Measurements from ENCODE around the gene BCL11B.

Gene BCL11B

GRCh38 chr14:99271951-99272631 lies at the start of gene BCL11B:
TSS of gene BCL11B (minus strand) at chr14:99272197. CDS start at chr14:99271218, 979 bp downstream.
- DNase-seq (ENCODE audit: low read depth), result peak; percentile 79

GRCh38 chr14:99321236-99321925 lies 49.4 kb upstream of the BCL11B start:
- DNase-seq (ENCODE audit: low read depth), result no peak

GRCh38 chr14:99320621-99321235 lies 48.7 kb upstream of the BCL11B start:
- DNase-seq (ENCODE audit: low read depth), result no peak

DNA sequence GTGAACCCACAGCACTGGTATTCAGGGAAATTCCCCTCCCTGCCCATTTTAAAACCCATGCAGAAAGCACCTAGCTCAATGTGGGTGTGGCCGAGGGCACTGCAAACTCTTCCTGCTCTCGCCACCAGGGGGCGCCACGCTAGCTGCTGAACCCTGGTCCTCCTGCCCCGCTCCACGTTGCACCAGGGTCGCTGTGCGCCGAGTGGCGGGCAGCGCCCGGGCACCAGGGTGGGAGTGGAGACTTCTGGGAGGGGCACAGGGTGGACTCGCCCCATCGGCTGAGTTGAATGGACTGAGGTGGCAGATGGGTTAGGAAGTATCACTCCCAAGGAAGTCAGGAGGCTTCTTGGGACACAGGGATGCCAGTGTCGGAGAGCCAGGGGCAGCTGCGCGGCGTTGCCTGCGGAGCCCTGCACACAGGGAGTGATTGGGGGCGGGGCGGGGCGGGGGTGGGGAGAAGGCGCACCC lies 48.1 kb upstream of the BCL11B start:
- DNase-seq (ENCODE audit: low read depth), result peak; percentile 55

DNA sequence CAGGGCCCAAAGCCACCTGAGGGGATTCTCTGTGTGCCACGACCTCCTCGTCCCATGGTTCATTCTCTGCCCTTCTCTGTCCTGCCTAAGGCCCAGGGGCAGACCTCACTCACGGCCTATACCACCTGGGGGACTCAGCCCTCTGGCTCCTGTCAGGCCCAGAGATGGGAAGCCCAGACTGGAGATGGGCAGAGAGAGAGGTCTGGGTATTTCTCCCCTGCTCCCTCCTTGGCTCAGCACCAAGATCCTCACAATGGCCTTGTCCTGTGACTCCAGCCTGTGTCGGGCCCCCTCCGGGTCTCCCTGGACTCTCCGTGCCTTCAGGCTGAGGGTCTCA lies 46.9 kb upstream of the BCL11B start:
- no peak for DNase-seq (ENCODE audit: low read depth)

DNA sequence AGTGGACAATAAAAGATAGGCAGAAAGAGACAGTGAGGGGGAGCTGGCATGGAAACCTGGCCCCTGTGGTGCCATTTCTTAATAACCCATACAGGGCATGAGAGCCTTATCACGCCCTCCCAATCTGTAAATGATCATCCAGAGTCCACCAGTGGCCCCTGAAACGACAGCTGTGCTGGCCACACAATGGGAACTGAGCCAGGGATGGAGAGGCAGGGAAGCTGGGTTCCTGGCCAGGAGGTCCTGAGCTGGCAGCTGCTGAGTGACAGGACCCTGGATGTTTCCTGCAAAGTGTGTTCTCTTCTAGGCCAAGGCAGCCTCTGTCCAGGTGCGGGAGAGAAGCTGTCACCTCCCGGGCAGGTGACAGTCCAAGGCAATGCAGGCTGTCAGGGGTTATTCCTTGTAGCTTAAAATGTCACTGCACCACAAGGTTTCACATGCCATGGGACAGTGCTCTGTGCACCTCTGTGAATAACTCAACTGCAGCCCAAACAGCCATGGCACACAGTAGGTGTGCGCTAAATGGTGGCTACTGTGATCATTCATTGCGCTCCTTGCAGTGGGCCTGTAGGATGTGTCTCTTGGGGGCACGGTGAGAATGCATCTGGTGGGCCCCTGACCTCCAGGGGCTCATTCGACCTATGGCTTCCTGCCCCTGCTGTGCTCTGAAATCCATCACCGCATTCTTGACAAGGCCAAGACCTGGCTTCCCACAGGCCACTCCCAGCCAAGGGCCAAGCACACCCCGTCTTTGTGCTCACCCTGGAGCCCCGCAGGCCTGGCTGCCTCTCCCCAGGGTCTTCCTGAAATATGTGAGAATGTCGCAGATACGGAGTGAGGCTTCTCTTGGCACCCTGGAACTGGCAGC lies 46.3 kb upstream of the BCL11B start:
- DNase-seq (ENCODE audit: low read depth), result no peak

DNA sequence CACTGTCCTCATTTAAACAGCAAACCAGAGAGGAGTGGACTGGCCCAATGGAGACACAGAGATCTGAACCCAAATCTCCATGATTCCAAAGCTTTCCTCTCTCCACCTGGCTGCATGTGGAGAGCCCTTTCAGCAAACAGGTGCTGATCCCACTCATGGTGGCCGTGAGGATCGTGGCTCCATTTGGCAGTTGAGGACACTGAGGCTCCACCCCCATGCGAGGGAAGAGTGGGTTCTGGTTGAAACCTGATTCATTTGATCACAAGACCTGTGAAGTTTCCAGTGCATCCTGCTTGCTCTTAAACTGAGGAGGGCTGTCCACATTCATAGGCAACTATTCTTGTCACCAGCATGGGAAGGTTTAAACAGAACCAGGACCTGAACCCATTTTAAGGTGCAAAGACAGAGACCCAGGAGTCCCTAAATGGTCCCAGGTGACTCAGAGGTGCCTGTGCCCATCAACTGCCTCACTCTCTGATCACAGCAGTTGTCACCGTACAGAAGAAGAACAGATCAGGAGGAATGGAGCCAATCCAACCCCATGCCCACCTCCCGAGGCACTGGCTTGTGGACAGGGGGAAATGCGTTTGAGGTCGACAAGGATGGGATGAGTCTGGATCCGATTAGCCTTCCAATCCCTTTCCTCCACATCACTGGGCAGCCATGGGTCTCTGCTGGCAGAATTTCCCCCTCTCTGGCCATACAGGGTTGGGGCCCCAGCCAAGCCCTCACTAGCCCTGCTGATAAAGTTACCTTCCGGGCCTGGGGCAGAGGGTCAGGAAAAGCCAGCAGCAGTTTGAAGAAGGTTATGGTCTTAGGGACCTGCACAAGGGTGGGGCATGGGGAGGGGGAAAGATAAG lies 45.5 kb upstream of the BCL11B start:
- DNase-seq (ENCODE audit: low read depth), result no peak

DNA sequence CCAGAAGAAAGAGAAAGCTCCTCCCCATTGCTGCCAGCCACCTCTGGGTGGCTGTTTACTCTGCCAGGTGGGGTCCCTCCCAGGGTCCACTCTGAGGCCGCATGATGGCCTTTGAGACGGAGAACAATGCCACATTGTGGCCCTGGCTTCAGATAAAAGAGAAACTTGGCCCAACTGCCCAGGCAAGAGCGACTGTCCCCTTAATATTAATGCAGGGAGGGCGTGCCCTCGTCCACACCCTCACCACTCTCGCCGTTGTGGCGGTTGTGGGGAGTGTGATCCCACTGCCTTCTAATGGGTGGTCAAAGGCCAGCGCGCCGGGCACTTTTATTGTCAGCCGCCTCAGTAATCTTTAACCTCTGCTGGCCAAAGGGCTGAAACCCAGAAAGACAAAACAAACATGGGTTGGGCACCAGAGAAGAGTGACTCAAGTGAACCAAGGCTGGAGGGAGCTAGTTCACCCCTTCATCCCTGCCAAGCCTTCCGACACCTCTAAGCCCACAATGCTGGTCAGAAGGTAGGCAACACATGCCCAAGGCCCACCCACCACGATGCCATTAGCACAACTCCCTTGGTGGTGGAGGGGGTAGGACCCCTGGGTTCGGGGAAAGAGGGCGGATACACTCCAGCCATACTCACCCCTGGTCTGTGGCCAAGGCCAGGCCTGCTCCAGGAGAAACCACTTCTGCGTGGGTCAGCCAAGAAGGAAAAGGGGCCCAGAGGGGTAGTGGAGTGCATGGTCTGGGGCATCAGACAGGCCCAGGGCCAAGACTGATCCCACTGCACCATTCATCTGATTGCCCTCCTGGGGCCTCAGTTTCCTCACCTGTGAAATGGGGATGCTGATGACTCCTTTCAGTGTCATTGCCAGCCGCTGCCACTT lies 44.5 kb upstream of the BCL11B start:
- DNase-seq (ENCODE audit: low read depth), result no peak

GRCh38 chr14:99315197-99315596 lies 43.2 kb upstream of the BCL11B start:
- no peak for DNase-seq (ENCODE audit: low read depth)

GRCh38 chr14:99314623-99315022 lies 42.6 kb upstream of the BCL11B start:
- no peak for DNase-seq (ENCODE audit: low read depth)

DNA sequence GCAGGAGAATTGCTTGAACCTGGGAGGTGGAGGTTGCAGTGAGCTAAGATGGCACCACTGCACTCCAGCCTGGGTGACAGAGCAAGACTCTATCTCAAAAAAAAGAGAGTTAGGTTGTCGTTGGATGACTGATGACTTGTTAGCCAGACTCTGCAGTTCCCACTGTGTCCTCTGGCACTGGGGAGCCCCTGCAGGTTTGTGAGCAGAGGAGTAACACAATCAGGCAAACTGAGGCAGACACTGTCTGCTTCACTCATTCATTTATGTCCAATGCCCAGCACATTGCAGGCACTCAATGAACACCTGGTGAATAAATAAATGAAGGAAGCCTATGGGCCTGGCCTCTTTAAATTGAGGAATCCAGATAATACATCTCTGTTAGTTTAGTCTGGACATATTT lies 41.2 kb upstream of the BCL11B start:
- no peak for DNase-seq (ENCODE audit: low read depth)

DNA sequence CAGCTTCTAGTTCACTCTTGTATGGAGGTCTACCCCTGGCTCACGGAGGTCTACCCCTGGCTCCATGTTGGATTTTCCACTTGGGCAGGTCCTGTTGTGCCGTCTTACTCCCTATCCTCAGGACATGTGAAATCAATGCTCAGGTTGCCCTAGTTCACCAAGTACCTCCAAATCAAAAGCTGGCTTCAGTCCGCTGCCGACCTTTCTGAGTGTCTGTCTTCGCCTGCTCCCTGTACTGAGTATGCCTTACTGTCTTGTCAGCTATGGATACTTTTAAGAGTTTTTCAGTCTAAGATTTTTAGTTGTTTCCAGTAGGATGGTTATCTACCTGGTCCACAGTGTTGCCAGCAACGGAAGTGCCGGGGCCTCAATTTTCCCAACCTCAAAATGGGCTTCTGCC lies 40.1 kb upstream of the BCL11B start:
- no peak for DNase-seq (ENCODE audit: low read depth)

DNA sequence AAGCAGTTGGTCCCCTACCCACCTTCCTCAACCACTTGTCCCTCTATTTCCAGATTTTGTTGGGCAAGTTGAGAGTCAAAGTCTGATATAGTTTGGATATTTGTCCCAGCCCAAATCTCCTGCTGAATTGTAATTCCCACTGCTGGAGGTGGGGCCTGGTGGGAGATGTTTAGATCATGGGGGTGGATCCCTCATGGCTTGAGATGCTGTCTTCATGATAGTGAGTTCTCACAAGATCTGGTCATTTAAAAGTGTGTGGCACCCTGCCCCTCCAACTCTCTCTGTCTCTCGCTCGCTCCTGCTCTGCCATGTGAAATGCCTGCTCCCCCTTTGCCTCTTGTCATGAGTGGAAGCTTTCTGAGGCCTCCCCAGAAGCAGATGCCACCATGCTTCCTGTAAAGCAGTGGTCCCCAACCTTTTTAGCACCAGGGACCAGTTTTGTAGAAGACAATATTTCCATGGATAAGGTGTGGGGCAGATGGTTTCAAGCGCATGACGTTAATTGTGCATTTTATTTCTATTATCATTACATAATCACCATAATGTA lies 37.3 kb upstream of the BCL11B start:
- no peak for DNase-seq (ENCODE audit: low read depth)

- DNase-seq (ENCODE audit: low read depth), result no peak
Measured at GRCh38 chr14:99304208-99304607, 32.2 kb upstream of the BCL11B start.

GRCh38 chr14:99300190-99300589 lies 28.2 kb upstream of the BCL11B start:
- DNase-seq (ENCODE audit: low read depth), result no peak

DNA sequence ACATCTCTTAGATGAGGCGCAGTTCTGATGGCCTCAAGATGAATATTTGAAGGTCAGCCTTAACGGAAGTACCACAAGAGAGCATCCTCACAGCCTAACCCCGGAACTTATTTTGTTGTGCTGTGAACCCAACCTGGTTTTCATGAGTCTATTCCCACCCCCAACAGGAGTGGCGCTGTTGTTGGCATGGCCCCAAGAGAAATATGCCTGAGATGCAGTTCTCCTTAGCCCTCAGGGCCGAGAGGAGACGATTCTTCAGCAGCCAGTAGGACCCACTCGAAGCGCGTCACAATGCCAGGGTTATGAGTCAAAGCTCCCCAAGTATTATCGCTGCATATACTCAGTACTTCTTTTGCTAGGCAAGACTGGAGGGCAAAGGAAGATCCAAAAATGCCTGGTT lies 24.5 kb upstream of the BCL11B start:
- no peak for DNase-seq (ENCODE audit: low read depth)

GRCh38 chr14:99289394-99290189 lies 17.6 kb upstream of the BCL11B start:
- no peak for DNase-seq (ENCODE audit: low read depth)

DNA sequence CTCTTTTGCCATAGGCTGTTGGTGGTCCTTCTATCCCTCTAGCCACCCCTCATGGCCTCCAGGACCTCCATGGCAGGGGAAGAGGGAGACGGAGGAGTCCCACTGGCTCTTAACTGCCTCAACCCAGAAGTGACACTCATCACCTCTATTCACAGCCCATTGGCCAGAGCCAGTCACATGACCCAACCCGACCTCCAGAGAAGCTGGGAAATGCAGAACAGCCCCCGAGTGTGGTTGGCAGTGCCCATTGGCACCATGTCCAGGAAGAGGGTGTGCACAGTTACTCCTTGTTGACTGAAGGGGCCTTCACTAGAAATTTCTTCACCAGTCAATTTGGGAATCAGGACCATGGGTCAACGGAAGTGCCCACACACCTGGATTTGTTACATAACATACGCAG lies 17.0 kb upstream of the BCL11B start:
- no peak for DNase-seq (ENCODE audit: low read depth)

DNA sequence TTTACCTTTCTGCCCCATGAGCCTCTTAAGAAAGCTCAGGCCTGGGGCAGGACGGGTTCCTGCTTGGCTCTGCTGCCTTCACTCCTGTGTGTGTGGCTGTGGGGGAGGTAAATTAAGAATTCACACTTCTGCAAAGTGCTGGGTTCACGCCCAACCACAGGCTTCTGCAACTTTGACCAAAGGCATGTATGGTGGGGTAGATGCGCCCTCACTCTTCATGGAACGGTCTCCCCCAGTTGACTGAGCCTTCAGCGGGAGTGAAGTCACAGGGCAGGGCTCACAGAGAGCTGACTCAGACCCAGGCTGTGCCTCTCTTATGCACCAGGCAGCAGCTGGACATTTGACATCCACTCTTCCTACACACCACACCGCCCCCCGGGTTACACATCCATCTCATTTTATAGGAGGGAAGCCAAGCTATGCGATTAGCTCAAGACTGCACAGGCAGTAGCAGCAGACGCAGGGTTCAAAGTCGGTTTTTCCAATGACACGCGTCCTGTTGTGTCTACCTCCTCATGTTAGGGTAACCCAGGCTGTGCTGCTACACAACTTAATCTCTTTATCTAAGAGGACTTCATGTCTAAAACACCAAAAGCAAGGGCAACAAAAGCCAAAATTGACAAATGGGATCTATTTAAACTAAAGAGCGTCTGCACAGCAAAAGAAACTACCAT lies 15.4 kb upstream of the BCL11B start:
- no peak for DNase-seq (ENCODE audit: low read depth)

All from stimulated activated CD8-positive, alpha-beta memory T cell treated with anti-CD3 and anti-CD28 coated beads, Interleukin-7, amount 100 ng/mL, for 24 hours (primary cell).